ENCODE results near the gene SERTAD3. TPM values are rescaled to one million over a fixed set of nuclear protein-coding genes. Genes with fewer than 3 reads are reported as not detected.

Gene SERTAD3
- total and polyA plus RNA-seq, 2 of the 8 experiments (the other 6 are each of a cell fraction or from before 2014, with no cell fraction given) = 15.1 to 32.1 TPM

- H3K9ac ChIP-seq (replicated peaks in 1 of 4; ENCODE audit: extremely low read depth in 1 of 4, low read depth in 3 of 4, low read length in 3 of 4) = no peak overlapping the region
- no peak for FAIRE-seq
Observed at GRCh38 chr19:40431698-40432097, 12.4 kb downstream of the SERTAD3 start.

More at GRCh38 chr19:40431698-40432097, 12.4 kb downstream of the SERTAD3 start:
- Histone ChIP-seq H4K20me1 (replicated peaks in 1 of 2; ENCODE audit: control insufficient read depth in 1 of 2, insufficient read depth in 2 of 2, low read length in 2 of 2) (no peaks in the 10 kb centered on the region), H3K36me3 (ENCODE audit: control insufficient read depth in 2 of 4, insufficient read depth in 4 of 4, low read length in 3 of 4) (no peaks in the 10 kb centered on the region), H4K8ac (ENCODE audit: extremely low read depth, insufficient read depth, low read length) (no peak overlapping the region), H2AFZ (ENCODE audit: low read length) (no peak overlapping the region), H3K23ac (ENCODE audit: insufficient read length) (no peak overlapping the region), H2AK5ac (ENCODE audit: low read depth, low read length) (no peak overlapping the region), H3K27ac (ENCODE audit: low read depth, low read length) (no peak overlapping the region), H3K14ac (ENCODE audit: insufficient read length) (no peak overlapping the region), H3K4me1 (replicated peaks in 1 of 4; ENCODE audit: control insufficient read depth in 3 of 4, insufficient read depth in 4 of 4, low read length in 3 of 4) (peaks cover 0 to 4% (median 3%) of the 10 kb centered on the region in 4 experiments; a peak in 4 of 7 replicates), H4K5ac (ENCODE audit: insufficient read length, low read depth, low read length) (no peak overlapping the region), H2BK20ac (ENCODE audit: low read length) (no peak overlapping the region), H2BK15ac (ENCODE audit: low read length) (no peak overlapping the region), H2BK5ac (ENCODE audit: low read depth, low read length) (no peak overlapping the region), H3K4me3 (ENCODE audit: extremely low read depth in 1 of 4, insufficient read depth in 2 of 4, low read depth in 3 of 4, low read length in 4 of 4) (no peak overlapping the region), H3K23me2 (ENCODE audit: low read depth, low read length) (peaks cover 2% of the 10 kb centered on the region; the same call in 1 of the 2 replicates), H2BK120ac (replicated peaks; ENCODE audit: low read depth, low read length) (no peak overlapping the region), H3K27me3 (replicated peaks in 1 of 4; ENCODE audit: control insufficient read depth in 3 of 4, extremely low read depth in 1 of 4, insufficient read depth in 3 of 4, low read length in 3 of 4) (no peaks in the 10 kb centered on the region), H4K91ac (replicated peaks; ENCODE audit: insufficient read length, low read length) (no peak overlapping the region), H3K4me2 (ENCODE audit: insufficient read depth in 1 of 2, low read depth in 2 of 2, low read length in 2 of 2) (no peak overlapping the region), H3K79me1 (ENCODE audit: low read depth, low read length) (no peaks in the 10 kb centered on the region), H3K56ac (replicated peaks; ENCODE audit: insufficient read length, low read depth, low read length) (no peak overlapping the region), H3K4ac (replicated peaks; ENCODE audit: insufficient read length, low read depth, low read length) (no peak overlapping the region), H2BK12ac (ENCODE audit: low read depth, low read length) (no peak overlapping the region), H3K9me3 (ENCODE audit: insufficient read depth in 2 of 2, low read depth in 1 of 2, low read length in 1 of 2) (no peaks in the 10 kb centered on the region), H3K79me2 (ENCODE audit: control insufficient read depth in 1 of 2, insufficient read depth in 2 of 2, low read length in 2 of 2) (no peaks in the 10 kb centered on the region), H3K18ac (ENCODE audit: extremely low read depth, low read length) (no peak overlapping the region)
- CTCF ChIA-PET (ENCODE audit: partially characterized antibody) = interaction anchor here (1.2 to 3.9 kb wide), 2 partner anchors 9 to 11 kb away, joined by 3 to 21 read pairs; no protein-coding TSS in a partner anchor
- POLR2A ChIA-PET (ENCODE audit: partially characterized antibody) = interaction anchor here (1.0 kb wide), 1 partner anchor 11 kb away, joined by 3 read pairs; no protein-coding TSS in a partner anchor
- DNase-seq (ENCODE audit: low read depth in 1 of 2, low spot score in 2 of 2) = no peak
- TF ChIP-seq SIN3A (conservative IDR thresholded peaks at IDR 0.05 in 1 of 2, IDR thresholded peaks at IDR 0.05 in 1 of 2; ENCODE audit: low read depth in 1 of 2, low read length in 2 of 2) = no peak
- no peak for TF ChIP-seq YY1 (IDR thresholded peaks at IDR 0.05; ENCODE audit: low read depth, low read length)
- TF ChIP-seq SRF (IDR thresholded peaks at IDR 0.05; ENCODE audit: low read depth, low read length) = no peak
- no peak for TF ChIP-seq GABPA (IDR thresholded peaks at IDR 0.05; ENCODE audit: borderline replicate concordance, insufficient read depth, low read length)
- TF ChIP-seq SP1 (IDR thresholded peaks at IDR 0.05; ENCODE audit: low read depth, low read length) = no peak
- no peak for TF ChIP-seq FOSL1 (IDR thresholded peaks at IDR 0.05; ENCODE audit: insufficient read depth, low read depth, low read length)
- no peak for TF ChIP-seq SAP30 (IDR thresholded peaks at IDR 0.05; ENCODE audit: insufficient read depth, insufficient replicate concordance, low read length)
- TF ChIP-seq RBBP5 (IDR thresholded peaks at IDR 0.05; ENCODE audit: borderline replicate concordance, low read depth, low read length) = no peak
- no peak for TF ChIP-seq TEAD4 (IDR thresholded peaks at IDR 0.05; ENCODE audit: low read depth, low read length)
- TF ChIP-seq SIX5 (IDR thresholded peaks at IDR 0.05; ENCODE audit: low read depth, low read length) = no peak
- WGBS, 2 experiments (ENCODE audit: extremely low coverage in 1 of 2, insufficient coverage in 1 of 2, insufficient read length in 1 of 2, insufficient replicate concordance in 2 of 2, low coverage in 1 of 2, low lambda C conversion rate in 2 of 2, missing lambda C conversion rate in 1 of 2) = 81% methylated on average over 3 of the region's 3 CpGs; no CpG with 5 or more reads in 1 of the 2 experiments
